ENCODE data around the gene VOPP1.

DNA sequence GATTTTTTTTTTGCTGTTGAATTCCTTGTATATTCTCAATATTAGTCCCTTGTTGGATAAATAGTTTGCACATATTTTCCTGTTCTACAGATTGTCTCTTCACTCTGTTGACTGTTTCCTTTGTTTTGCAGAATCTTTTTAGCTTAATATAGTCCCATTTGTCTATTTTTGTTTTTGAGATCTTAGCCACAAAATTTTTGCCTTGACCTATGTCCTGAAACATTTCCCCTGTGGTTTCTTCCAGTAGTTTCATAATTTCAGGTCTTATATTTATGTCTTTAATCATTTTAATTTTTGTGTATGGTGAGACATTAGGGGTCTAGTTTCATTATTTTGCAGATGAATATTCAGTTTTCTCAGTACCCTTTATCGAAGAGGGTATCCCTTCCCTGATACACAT is 114.5 kb downstream of the VOPP1 start:
- no peak for TF ChIP-seq ZBTB7A (IDR thresholded peaks at IDR 0.05; ENCODE audit: low read depth)
- TF ChIP-seq, protein P1, sequence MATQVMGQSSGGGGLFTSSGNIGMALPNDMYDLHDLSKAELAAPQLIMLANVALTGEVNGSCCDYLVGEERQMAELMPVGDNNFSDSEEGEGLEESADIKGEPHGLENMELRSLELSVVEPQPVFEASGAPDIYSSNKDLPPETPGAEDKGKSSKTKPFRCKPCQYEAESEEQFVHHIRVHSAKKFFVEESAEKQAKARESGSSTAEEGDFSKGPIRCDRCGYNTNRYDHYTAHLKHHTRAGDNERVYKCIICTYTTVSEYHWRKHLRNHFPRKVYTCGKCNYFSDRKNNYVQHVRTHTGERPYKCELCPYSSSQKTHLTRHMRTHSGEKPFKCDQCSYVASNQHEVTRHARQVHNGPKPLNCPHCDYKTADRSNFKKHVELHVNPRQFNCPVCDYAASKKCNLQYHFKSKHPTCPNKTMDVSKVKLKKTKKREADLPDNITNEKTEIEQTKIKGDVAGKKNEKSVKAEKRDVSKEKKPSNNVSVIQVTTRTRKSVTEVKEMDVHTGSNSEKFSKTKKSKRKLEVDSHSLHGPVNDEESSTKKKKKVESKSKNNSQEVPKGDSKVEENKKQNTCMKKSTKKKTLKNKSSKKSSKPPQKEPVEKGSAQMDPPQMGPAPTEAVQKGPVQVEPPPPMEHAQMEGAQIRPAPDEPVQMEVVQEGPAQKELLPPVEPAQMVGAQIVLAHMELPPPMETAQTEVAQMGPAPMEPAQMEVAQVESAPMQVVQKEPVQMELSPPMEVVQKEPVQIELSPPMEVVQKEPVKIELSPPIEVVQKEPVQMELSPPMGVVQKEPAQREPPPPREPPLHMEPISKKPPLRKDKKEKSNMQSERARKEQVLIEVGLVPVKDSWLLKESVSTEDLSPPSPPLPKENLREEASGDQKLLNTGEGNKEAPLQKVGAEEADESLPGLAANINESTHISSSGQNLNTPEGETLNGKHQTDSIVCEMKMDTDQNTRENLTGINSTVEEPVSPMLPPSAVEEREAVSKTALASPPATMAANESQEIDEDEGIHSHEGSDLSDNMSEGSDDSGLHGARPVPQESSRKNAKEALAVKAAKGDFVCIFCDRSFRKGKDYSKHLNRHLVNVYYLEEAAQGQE (IDR thresholded peaks at IDR 0.05; ENCODE audit: low read depth) = no peak
- TF ChIP-seq RAD21 (IDR thresholded peaks at IDR 0.05; ENCODE audit: low read depth) = no peak
